Neural progenitor cell (in vitro differentiated cells): ENCODE data around the gene TDP2.

ENCODE experiments used
- EZH2 ChIP-seq: fragments of 200-600 bp; sonication (generic); IDR thresholded peaks from 2 replicates; pipeline ENCODE4 v1.6.1; 2017; ENCODE audit warnings: antibody characterized with exemption, mild to moderate bottlenecking, moderate library complexity
- TF ChIP-seq, protein P1 (sequence below): fragments of 200-600 bp; sonication (generic); IDR thresholded peaks from 2 replicates; pipeline ENCODE4 v1.5.1; 2017; ENCODE audit warnings: antibody characterized with exemption, mild to moderate bottlenecking

DNA sequence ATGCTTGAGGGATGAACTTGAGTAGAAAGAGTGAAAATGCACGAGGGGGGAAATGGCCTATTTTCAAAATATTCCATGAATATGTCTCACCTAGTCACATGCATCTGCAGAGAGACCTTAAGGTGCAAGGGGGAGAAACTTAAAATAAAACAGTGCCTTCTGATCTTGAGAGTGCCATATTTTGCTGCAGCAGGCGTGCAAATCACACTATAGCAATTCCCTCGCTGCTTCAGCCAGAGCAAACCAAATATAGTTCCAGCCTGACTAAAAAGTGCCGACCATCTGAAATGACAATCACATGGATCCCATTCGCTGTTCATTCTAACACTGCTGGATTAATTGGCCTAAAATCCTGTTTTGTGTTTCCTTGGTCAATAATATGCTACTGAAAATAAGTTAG is 47.0 kb downstream of the TDP2 start:
- TF ChIP-seq, protein P1, sequence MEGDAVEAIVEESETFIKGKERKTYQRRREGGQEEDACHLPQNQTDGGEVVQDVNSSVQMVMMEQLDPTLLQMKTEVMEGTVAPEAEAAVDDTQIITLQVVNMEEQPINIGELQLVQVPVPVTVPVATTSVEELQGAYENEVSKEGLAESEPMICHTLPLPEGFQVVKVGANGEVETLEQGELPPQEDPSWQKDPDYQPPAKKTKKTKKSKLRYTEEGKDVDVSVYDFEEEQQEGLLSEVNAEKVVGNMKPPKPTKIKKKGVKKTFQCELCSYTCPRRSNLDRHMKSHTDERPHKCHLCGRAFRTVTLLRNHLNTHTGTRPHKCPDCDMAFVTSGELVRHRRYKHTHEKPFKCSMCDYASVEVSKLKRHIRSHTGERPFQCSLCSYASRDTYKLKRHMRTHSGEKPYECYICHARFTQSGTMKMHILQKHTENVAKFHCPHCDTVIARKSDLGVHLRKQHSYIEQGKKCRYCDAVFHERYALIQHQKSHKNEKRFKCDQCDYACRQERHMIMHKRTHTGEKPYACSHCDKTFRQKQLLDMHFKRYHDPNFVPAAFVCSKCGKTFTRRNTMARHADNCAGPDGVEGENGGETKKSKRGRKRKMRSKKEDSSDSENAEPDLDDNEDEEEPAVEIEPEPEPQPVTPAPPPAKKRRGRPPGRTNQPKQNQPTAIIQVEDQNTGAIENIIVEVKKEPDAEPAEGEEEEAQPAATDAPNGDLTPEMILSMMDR, result no peak
- TF ChIP-seq EZH2, result no peak
